AG09309 (cell line): Measurements from ENCODE around the gene LASP1NB.

ENCODE experiments used
- DNase-seq: peaks from one replicate; pipeline ENCODE4 v3.0.0-alpha.2; 2010; ENCODE audit warnings: low read depth
- H3K4me3 ChIP-seq: 2 replicates; pipeline ENCODE4 v1.5.1; 2011; ENCODE audit warnings: mild to moderate bottlenecking, low read depth, low read length, moderate library complexity; ENCODE audit not compliant: control insufficient read depth
- TF ChIP-seq, protein P1 (sequence below): IDR thresholded peaks from 2 replicates; pipeline ENCODE4 v1.5.1; 2011; ENCODE audit warnings: mild to moderate bottlenecking, low read depth, low read length, inconsistent platforms; ENCODE audit not compliant: insufficient read depth, control insufficient read depth; ENCODE audit errors: missing control alignments

LASP1NB gene

DNA sequence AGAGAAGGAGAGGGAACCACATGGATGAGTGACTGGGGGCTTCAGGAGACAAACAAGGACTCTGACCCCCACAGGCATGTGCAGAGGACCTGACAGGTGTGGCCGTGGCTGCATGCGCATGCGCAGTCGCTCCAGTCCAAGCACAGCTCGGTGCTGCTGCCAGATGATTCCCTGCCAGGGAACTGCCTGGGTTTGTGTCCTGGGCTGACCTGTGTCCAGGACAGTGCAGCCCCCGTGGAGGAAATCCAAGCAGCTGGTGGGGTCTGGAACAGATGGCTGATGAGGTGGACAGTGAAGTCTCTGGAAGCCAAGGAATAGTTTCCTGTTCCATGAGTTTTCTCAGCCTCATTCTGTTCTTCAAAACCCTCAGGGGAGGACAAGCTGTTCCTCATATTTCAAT is 28.2 kb upstream of the LASP1NB start:
- DNase-seq = no peak
- H3K4me3 ChIP-seq = no peak overlapping the region
- TF ChIP-seq, protein P1, sequence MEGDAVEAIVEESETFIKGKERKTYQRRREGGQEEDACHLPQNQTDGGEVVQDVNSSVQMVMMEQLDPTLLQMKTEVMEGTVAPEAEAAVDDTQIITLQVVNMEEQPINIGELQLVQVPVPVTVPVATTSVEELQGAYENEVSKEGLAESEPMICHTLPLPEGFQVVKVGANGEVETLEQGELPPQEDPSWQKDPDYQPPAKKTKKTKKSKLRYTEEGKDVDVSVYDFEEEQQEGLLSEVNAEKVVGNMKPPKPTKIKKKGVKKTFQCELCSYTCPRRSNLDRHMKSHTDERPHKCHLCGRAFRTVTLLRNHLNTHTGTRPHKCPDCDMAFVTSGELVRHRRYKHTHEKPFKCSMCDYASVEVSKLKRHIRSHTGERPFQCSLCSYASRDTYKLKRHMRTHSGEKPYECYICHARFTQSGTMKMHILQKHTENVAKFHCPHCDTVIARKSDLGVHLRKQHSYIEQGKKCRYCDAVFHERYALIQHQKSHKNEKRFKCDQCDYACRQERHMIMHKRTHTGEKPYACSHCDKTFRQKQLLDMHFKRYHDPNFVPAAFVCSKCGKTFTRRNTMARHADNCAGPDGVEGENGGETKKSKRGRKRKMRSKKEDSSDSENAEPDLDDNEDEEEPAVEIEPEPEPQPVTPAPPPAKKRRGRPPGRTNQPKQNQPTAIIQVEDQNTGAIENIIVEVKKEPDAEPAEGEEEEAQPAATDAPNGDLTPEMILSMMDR = no peak

DNA sequence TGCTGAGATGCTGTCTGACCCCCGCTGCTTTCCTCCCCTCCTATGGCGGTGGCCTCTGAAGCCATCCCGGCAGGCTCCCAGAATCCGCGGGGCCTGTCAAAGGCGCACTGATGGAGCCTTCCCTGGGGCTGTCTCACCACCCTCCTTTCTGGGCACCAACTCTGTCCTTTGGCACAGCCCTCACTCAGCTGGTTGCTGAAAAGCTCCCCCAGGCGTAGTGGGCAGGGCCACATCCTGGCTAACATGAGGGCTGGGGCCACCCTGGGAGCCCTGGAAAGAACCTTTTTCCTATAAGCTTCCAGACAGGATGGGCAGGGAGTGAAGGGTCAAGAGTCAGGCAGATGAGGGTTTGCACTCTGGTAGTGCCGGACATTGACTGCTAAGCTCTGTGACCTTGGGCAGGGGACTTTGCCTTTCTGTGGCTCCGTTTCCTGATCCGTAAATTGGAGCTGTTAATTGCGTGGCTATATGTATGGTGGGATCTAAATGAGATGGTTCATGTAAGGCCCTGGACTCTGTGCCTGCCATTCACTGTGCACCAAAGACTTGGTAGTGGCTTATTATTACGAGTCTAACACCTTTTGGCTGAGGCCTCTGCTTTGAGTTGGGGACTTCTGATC is 27.6 kb upstream of the LASP1NB start:
- TF ChIP-seq, protein P1 = no peak
- H3K4me3 ChIP-seq = no peak overlapping the region
- DNase-seq = no peak

DNA sequence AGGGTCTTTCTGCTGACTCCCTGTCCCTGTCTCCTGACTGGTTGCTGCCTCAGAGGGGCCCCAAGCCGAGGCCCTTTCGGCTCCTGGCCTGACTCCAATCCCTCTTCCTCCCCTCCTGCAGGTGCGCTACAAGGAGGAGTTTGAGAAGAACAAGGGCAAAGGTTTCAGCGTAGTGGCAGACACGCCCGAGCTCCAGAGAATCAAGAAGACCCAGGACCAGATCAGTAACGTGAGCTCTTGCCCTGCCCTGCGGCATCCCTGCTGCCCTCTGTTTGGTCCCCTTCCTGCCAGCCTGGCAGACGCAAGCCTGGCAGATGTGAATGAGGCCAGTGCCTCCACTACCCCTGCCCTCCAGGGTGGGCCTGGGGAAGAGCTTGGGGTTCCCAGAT is 27.1 kb upstream of the LASP1NB start:
- no peak for DNase-seq
- TF ChIP-seq, protein P1 = no peak
- H3K4me3 ChIP-seq = no peak overlapping the region

DNA sequence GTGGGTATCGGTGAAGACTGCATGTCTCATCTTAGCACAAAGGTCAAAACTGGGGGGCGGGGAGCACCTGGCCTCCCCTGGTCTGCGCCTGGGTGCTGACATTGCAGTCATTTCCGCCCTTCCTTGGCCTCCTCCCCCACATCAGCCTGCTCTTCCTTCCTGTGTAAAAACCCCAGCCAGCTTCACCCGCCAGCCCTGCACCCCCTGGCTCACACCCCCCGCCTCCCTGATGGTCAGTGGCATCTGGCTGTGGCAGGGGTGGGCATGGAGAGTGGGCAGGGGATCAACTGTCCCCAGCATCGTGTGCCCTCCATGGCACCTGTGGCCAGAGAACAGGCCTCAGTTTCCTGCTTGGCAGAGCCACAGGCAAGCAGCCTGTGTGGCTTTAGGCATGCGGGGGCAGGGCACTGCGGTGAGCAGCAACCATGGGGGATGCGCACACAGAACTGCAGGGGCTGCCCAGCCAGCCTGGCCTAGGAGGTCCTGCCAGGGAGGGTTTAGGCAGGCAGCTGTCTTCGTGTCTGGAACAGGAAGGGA is 26.5 kb upstream of the LASP1NB start:
- no peak overlapping the region for H3K4me3 ChIP-seq
- TF ChIP-seq, protein P1 = no peak
- no peak for DNase-seq

DNA sequence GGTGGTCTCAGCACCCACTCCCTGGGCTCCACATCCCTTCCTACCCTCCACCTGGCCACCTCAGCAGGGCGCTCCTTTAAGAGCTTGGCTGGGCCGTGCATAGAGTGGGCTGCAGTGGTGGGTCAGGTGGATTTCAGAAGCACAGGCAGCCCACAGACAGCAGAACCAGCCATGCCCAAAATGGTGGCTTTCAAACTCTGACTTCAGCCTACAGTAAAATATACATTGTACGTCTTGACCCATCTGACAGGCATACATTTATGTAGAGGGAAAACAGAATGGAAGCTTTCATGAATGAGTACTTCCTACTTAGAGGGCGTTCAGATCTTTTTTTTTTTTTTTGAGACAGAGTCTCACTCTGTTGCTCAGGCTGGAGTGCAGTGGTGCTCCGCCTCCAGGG is 26.0 kb upstream of the LASP1NB start:
- no peak for DNase-seq
- H3K4me3 ChIP-seq = no peak overlapping the region
- TF ChIP-seq, protein P1 = no peak

DNA sequence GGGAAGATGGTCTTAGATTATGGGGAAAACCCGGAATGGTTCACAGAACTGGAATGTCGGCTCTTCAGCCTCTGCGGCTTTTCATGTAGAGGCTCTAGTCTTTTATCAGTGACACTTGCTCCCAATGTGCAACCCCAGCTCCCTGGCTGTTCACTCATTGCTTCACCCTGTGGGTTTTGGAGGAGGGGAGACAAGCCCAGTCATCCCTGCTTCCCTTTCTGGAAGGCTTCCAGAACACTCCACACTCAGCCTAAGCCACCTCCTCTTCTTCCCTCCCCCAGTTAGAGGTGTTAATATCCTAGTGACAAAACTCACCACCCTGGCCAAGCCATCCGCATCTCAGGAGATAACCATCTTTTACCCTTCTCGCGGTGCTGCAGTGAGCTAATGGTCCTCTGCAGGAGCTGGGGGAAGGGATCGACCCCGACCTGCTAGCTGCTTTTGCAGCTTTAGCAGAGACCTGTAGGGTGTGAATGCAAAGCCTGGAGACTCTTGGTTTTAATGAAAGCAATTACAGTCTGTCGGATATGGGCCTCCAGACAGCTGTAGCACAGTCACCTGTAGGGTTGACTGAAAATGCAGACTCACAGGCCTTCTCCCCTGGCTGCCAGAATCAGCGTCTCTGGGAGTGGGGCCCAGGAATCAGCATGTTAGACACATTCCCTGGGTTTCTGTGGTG is 24.3 kb upstream of the LASP1NB start:
- H3K4me3 ChIP-seq = no peak overlapping the region
- TF ChIP-seq, protein P1 = no peak
- peak; percentile 94 for DNase-seq
